Naive thymus-derived CD8-positive, alpha-beta T cell (primary cell): Measurements from ENCODE around the gene TDRD3. TPM values are rescaled to one million over a fixed set of nuclear protein-coding genes. Genes with fewer than 3 reads are reported as not detected.

ENCODE experiments used
- ATAC-seq, 2 donors: fragments of 150-1000 bp; cut with Tn5 transposase in 1 of 2; sonication (Bioruptor Pico), chemical (Tn5 transposase) in 1 of 2; 1 replicate in 1 of 2; 2 replicates in 1 of 2; pipeline ENCODE4 v1.10.0; 2021; ENCODE audit warnings: mild to moderate bottlenecking in 2 of 2, moderate library complexity in 2 of 2
- POLR2A ChIA-PET: fragments of 350-600 bp; sonication (Branson Sonifier 250); formaldehyde crosslinking; loops from one replicate; lab custom pipeline; 2021; ENCODE audit warnings: antibody characterized with exemption; lab: Charles Lee
- DNase-seq, 10 donors: peaks; one replicate each; pipeline versions ENCODE4 v3.0.0 to v3.0.0-alpha.2; 2020 to 2022
- H3K27ac Mint-ChIP-seq, 10 donors: one replicate each; pipeline ENCODE4 v1.8.0; 2020 to 2022; ENCODE audit warnings: mild to moderate bottlenecking in 10 of 10, mixed read lengths in 10 of 10, moderate library complexity in 4 of 10, inconsistent platforms in 1 of 10
- H3K27me3 Mint-ChIP-seq, 5 donors: one replicate each; pipeline ENCODE4 v1.8.0; 2021 to 2022; ENCODE audit warnings: mixed read lengths in 5 of 5
- H3K36me3 Mint-ChIP-seq, 3 donors: one replicate each; pipeline ENCODE4 v1.8.0; 2020 to 2022; ENCODE audit warnings: mixed read lengths in 3 of 3, mild to moderate bottlenecking in 2 of 3, inconsistent platforms in 1 of 3
- H3K4me1 Mint-ChIP-seq, 4 donors: one replicate each; pipeline ENCODE4 v1.8.0; 2021 to 2022; ENCODE audit warnings: mixed read lengths in 4 of 4
- H3K4me3 Mint-ChIP-seq, 10 donors: one replicate each; pipeline ENCODE4 v1.8.0; 2020 to 2022; ENCODE audit warnings: mild to moderate bottlenecking in 10 of 10, mixed read lengths in 10 of 10, moderate library complexity in 6 of 10, inconsistent platforms in 1 of 10
- H3K9me3 Mint-ChIP-seq, 9 donors: one replicate each; pipeline ENCODE4 v1.8.0; 2020 to 2022; ENCODE audit warnings: mixed read lengths in 9 of 9, mild to moderate bottlenecking in 3 of 9, inconsistent platforms in 1 of 9, moderate library complexity in 1 of 9
- polyA plus RNA-seq, 3 donors: library from polyadenylated mRNA; unstranded; fragments of 300-500 nt; fragmentation: Illumina TruSeq; gene quantifications; one replicate each; pipeline ENCODE4 v1.2.3, GENCODE V29; 2021
- total RNA-seq, 8 experiments: library from RNA in 2 of 8; stranded (reverse) in 2 of 8; gene quantifications; one replicate each; pipeline ENCODE4 v1.2.3 and lab custom pipeline; 2021 to 2026

Gene TDRD3
- total and polyA plus RNA-seq, 5 experiments from 2014 or later: 6.8 to 38.2 (median 9.1) TPM

- Mint-ChIP-seq H3K36me3 (no peaks in the 10 kb centered on the region), H3K27me3 (peaks cover 0 to 23% (median 8%) of the 10 kb centered on the region in 5 donors), H3K4me3 (no peak overlapping the region), H3K4me1 (no peaks in the 10 kb centered on the region), H3K9me3 (no peaks in the 10 kb centered on the region), H3K27ac (no peak overlapping the region)
- no peak for DNase-seq
- no peak for ATAC-seq
- POLR2A ChIA-PET: no interaction called here
Measured at GRCh38 chr13:60603049-60603448, 206.0 kb downstream of the TDRD3 start.

- DNase-seq (no peak), ATAC-seq (no peak)
- Mint-ChIP-seq H3K4me1 (no peaks in the 10 kb centered on the region), H3K36me3 (no peaks in the 10 kb centered on the region), H3K4me3 (no peak overlapping the region), H3K9me3 (no peaks in the 10 kb centered on the region), H3K27ac (no peak overlapping the region), H3K27me3 (peaks cover 0 to 23% (median 6%) of the 10 kb centered on the region in 5 donors)
- POLR2A ChIA-PET: no interaction called here
Measured at GRCh38 chr13:60604058-60604457, 207.0 kb downstream of the TDRD3 start.

- ATAC-seq: no peak
- no peak overlapping the region for H3K27ac Mint-ChIP-seq
- no peaks in the 10 kb centered on the region for H3K9me3 Mint-ChIP-seq
- no peaks in the 10 kb centered on the region for H3K36me3 Mint-ChIP-seq
- H3K4me3 Mint-ChIP-seq: no peak overlapping the region
- POLR2A ChIA-PET: no interaction called here
- H3K27me3 Mint-ChIP-seq: peaks cover 0 to 11% (median 7%) of the 10 kb centered on the region in 5 donors
- DNase-seq: no peak
- no peaks in the 10 kb centered on the region for H3K4me1 Mint-ChIP-seq
Measured at GRCh38 chr13:60608954-60609353, 211.9 kb downstream of the TDRD3 start.

- ATAC-seq: no peak
Measured at GRCh38 chr13:60611523-60611922, 214.5 kb downstream of the TDRD3 start.

GRCh38 chr13:60612593-60612992 lies 215.6 kb downstream of the TDRD3 start:
- H3K4me1 Mint-ChIP-seq: no peaks in the 10 kb centered on the region
- no peak overlapping the region for H3K27ac Mint-ChIP-seq
- H3K27me3 Mint-ChIP-seq: peaks cover 1 to 35% (median 9%) of the 10 kb centered on the region in 5 donors
- POLR2A ChIA-PET: no interaction called here
- ATAC-seq (no peak), DNase-seq (no peak)
- no peak overlapping the region for H3K4me3 Mint-ChIP-seq
- H3K36me3 Mint-ChIP-seq: no peaks in the 10 kb centered on the region
- no peaks in the 10 kb centered on the region for H3K9me3 Mint-ChIP-seq

More at GRCh38 chr13:60611523-60611922, 214.5 kb downstream of the TDRD3 start:
- POLR2A ChIA-PET: no interaction called here
- H3K27me3 Mint-ChIP-seq: peaks cover 0 to 24% (median 5%) of the 10 kb centered on the region in 5 donors
- no peak overlapping the region for H3K27ac Mint-ChIP-seq
- H3K36me3 Mint-ChIP-seq: no peaks in the 10 kb centered on the region
- H3K4me1 Mint-ChIP-seq: no peaks in the 10 kb centered on the region
- no peak overlapping the region for H3K4me3 Mint-ChIP-seq
- DNase-seq: no peak
- H3K9me3 Mint-ChIP-seq: no peaks in the 10 kb centered on the region

- Mint-ChIP-seq H3K27ac (no peak overlapping the region), H3K27me3 (peaks cover 2 to 39% (median 9%) of the 10 kb centered on the region in 5 donors), H3K36me3 (no peaks in the 10 kb centered on the region), H3K9me3 (no peaks in the 10 kb centered on the region), H3K4me1 (no peaks in the 10 kb centered on the region), H3K4me3 (no peak overlapping the region)
- POLR2A ChIA-PET: no interaction called here
- ATAC-seq (no peak), DNase-seq (no peak)
Measured at GRCh38 chr13:60613080-60613479, 216.1 kb downstream of the TDRD3 start.

GRCh38 chr13:60617991-60618733 lies 221.1 kb downstream of the TDRD3 start:
- DNase-seq (no peak), ATAC-seq (no peak)
- Mint-ChIP-seq H3K4me3 (no peak overlapping the region), H3K27me3 (peaks cover 2 to 45% (median 18%) of the 10 kb centered on the region in 5 donors), H3K27ac (no peak overlapping the region), H3K36me3 (no peaks in the 10 kb centered on the region), H3K9me3 (peaks cover 0 to 8% (median 0%) of the 10 kb centered on the region in 9 donors), H3K4me1 (no peaks in the 10 kb centered on the region)
- POLR2A ChIA-PET: no interaction called here

- Mint-ChIP-seq H3K9me3 (peaks cover 0 to 8% (median 0%) of the 10 kb centered on the region in 9 donors), H3K36me3 (no peaks in the 10 kb centered on the region), H3K27ac (no peak overlapping the region), H3K4me1 (no peaks in the 10 kb centered on the region), H3K27me3 (peaks cover 5 to 44% (median 20%) of the 10 kb centered on the region in 5 donors), H3K4me3 (no peak overlapping the region)
- no peak for ATAC-seq
- no peak for DNase-seq
- POLR2A ChIA-PET: no interaction called here
Measured at GRCh38 chr13:60619461-60619860, 222.4 kb downstream of the TDRD3 start.

GRCh38 chr13:60620611-60621395 lies 223.8 kb downstream of the TDRD3 start:
- Mint-ChIP-seq H3K27me3 (peaks cover 9 to 48% (median 19%) of the 10 kb centered on the region in 5 donors), H3K9me3 (peaks cover 0 to 8% (median 0%) of the 10 kb centered on the region in 9 donors), H3K27ac (no peak overlapping the region), H3K4me3 (no peak overlapping the region), H3K4me1 (no peaks in the 10 kb centered on the region), H3K36me3 (no peaks in the 10 kb centered on the region)
- DNase-seq (no peak), ATAC-seq (no peak)
- POLR2A ChIA-PET: no interaction called here

GRCh38 chr13:60623151-60623550 lies 226.1 kb downstream of the TDRD3 start:
- Mint-ChIP-seq H3K9me3 (peaks cover 0 to 8% (median 0%) of the 10 kb centered on the region in 9 donors), H3K36me3 (no peaks in the 10 kb centered on the region), H3K4me3 (no peak overlapping the region), H3K4me1 (no peaks in the 10 kb centered on the region), H3K27me3 (peaks cover 6 to 29% (median 14%) of the 10 kb centered on the region in 5 donors), H3K27ac (no peak overlapping the region)
- DNase-seq (no peak), ATAC-seq (no peak)
- POLR2A ChIA-PET: no interaction called here

Other genes starting within 250 kb of the TDRD3 start
- gene DIAPH3, start 233.3 kb upstream of the TDRD3 start, total RNA-seq: not detected
- under 1 TPM in 2 of 3 donors, not detected in 1; 0.02 to 0.05 TPM for gene DIAPH3, start 233.3 kb upstream of the TDRD3 start, polyA plus RNA-seq